Loucy (cell line): Measurements from ENCODE around the gene PPFIBP2.

Experiments
- H2AFZ ChIP-seq: fragments of 200-600 bp; sonication (generic); 2 replicates; pipeline ENCODE4 v1.6.0; 2016; ENCODE audit warnings: antibody characterized with exemption, mild to moderate bottlenecking, low read length, moderate library complexity
- H3F3A ChIP-seq: fragments of 200-600 bp; 2 replicates; pipeline ENCODE4 v1.6.0; 2016; ENCODE audit warnings: antibody characterized with exemption, low read depth, mild to moderate bottlenecking
- H3K27me3 ChIP-seq: fragments of 200-600 bp; sonication (generic); 2 replicates; pipeline ENCODE4 v1.6.1; 2014; ENCODE audit warnings: low read length, mild to moderate bottlenecking; ENCODE audit not compliant: insufficient read depth, poor library complexity, severe bottlenecking
- H3K36me3 ChIP-seq: fragments of 200-600 bp; sonication (generic); 2 replicates; pipeline ENCODE4 v1.6.1; 2016; ENCODE audit warnings: low read length; ENCODE audit not compliant: insufficient read depth
- H3K4me1 ChIP-seq: fragments of 200-600 bp; sonication (generic); 2 replicates; pipeline ENCODE4 v1.5.1; 2014; ENCODE audit warnings: low read length, mild to moderate bottlenecking; ENCODE audit not compliant: insufficient read depth, poor library complexity, severe bottlenecking
- H3K4me2 ChIP-seq: fragments of 200-600 bp; sonication (generic); 2 replicates; pipeline ENCODE4 v1.6.0; 2014; ENCODE audit warnings: antibody characterized with exemption, low read length, low read depth, mild to moderate bottlenecking; ENCODE audit not compliant: poor library complexity, severe bottlenecking
- H3K4me3 ChIP-seq: fragments of 200-600 bp; sonication (generic); 2 replicates; pipeline ENCODE4 v1.5.1; 2014; ENCODE audit warnings: low read length, mild to moderate bottlenecking, mixed read lengths; ENCODE audit not compliant: poor library complexity, severe bottlenecking
- H3K79me2 ChIP-seq: fragments of 200-600 bp; sonication (generic); 2 replicates; pipeline ENCODE4 v1.6.1; 2014; ENCODE audit warnings: low read length; ENCODE audit not compliant: insufficient read depth
- H3K9ac ChIP-seq: fragments of 200-600 bp; sonication (generic); 2 replicates; pipeline ENCODE4 v1.6.0; 2014; ENCODE audit warnings: mild to moderate bottlenecking, low read depth, low read length, moderate library complexity; ENCODE audit not compliant: poor library complexity, severe bottlenecking
- H3K9me2 ChIP-seq: fragments of 200-600 bp; sonication (generic); replicated peaks from 2 replicates; pipeline ENCODE4 v1.6.1; 2016; ENCODE audit warnings: low read depth, low read length, mixed read lengths
- H3K9me3 ChIP-seq: fragments of 200-600 bp; sonication (generic); 2 replicates; pipeline ENCODE4 v1.6.1; 2014; ENCODE audit warnings: mild to moderate bottlenecking, antibody characterized with exemption, low read length, low read depth; ENCODE audit not compliant: insufficient read depth
- H4K20me1 ChIP-seq: fragments of 200-600 bp; sonication (generic); 2 replicates; pipeline ENCODE4 v1.6.0; 2014; ENCODE audit warnings: antibody characterized with exemption, low read length, mild to moderate bottlenecking; ENCODE audit not compliant: insufficient read depth, poor library complexity, severe bottlenecking
- EZH2phosphoT487 ChIP-seq: fragments of 200-600 bp; IDR thresholded peaks from 2 replicates; pipeline ENCODE4 v1.6.1; 2018; ENCODE audit warnings: antibody characterized with exemption, mild to moderate bottlenecking, moderate library complexity, borderline replicate concordance
- TF ChIP-seq, protein P1 (sequence below): fragments of 200-600 bp; sonication (generic); conservative IDR thresholded peaks from 2 replicates; pipeline ENCODE4 v1.5.1; 2014; ENCODE audit warnings: mild to moderate bottlenecking, antibody characterized with exemption, low read length

The PPFIBP2 gene

GRCh38 chr11:7589861-7590260 lies 76.1 kb downstream of the PPFIBP2 start:
- H3K9me3 ChIP-seq, result no peaks in the 10 kb centered on the region
- H3K79me2 ChIP-seq, result no peaks in the 10 kb centered on the region
- no peaks in the 10 kb centered on the region for H3F3A ChIP-seq
- no peak overlapping the region for H2AFZ ChIP-seq
- TF ChIP-seq EZH2phosphoT487, result no peak
- TF ChIP-seq, protein P1, sequence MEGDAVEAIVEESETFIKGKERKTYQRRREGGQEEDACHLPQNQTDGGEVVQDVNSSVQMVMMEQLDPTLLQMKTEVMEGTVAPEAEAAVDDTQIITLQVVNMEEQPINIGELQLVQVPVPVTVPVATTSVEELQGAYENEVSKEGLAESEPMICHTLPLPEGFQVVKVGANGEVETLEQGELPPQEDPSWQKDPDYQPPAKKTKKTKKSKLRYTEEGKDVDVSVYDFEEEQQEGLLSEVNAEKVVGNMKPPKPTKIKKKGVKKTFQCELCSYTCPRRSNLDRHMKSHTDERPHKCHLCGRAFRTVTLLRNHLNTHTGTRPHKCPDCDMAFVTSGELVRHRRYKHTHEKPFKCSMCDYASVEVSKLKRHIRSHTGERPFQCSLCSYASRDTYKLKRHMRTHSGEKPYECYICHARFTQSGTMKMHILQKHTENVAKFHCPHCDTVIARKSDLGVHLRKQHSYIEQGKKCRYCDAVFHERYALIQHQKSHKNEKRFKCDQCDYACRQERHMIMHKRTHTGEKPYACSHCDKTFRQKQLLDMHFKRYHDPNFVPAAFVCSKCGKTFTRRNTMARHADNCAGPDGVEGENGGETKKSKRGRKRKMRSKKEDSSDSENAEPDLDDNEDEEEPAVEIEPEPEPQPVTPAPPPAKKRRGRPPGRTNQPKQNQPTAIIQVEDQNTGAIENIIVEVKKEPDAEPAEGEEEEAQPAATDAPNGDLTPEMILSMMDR, result no peak
- peaks cover 52% of the 10 kb centered on the region for H3K27me3 ChIP-seq
- H3K36me3 ChIP-seq, result no peaks in the 10 kb centered on the region
- H3K4me1 ChIP-seq, result no peaks in the 10 kb centered on the region
- H3K9ac ChIP-seq, result no peak overlapping the region
- no peak overlapping the region for H3K4me3 ChIP-seq
- H3K9me2 ChIP-seq, result no peaks in the 10 kb centered on the region
- H3K4me2 ChIP-seq, result no peak overlapping the region
- no peaks in the 10 kb centered on the region for H4K20me1 ChIP-seq

- Histone ChIP-seq H3K9me3 (no peaks in the 10 kb centered on the region), H2AFZ (no peak overlapping the region), H3K36me3 (no peaks in the 10 kb centered on the region), H3F3A (no peaks in the 10 kb centered on the region), H3K4me1 (no peaks in the 10 kb centered on the region), H3K9me2 (no peaks in the 10 kb centered on the region), H4K20me1 (no peaks in the 10 kb centered on the region), H3K4me2 (no peak overlapping the region), H3K79me2 (no peaks in the 10 kb centered on the region), H3K4me3 (no peak overlapping the region), H3K9ac (no peak overlapping the region), H3K27me3 (peaks cover 45% of the 10 kb centered on the region)
- TF ChIP-seq, protein P1, result no peak
- TF ChIP-seq EZH2phosphoT487, result no peak
Observed at GRCh38 chr11:7590529-7590928, 76.7 kb downstream of the PPFIBP2 start.

GRCh38 chr11:7591107-7591894 lies 77.5 kb downstream of the PPFIBP2 start:
- Histone ChIP-seq H3K4me2 (no peak overlapping the region), H3K79me2 (no peaks in the 10 kb centered on the region), H3K9ac (no peak overlapping the region), H4K20me1 (no peaks in the 10 kb centered on the region), H3K4me3 (no peak overlapping the region), H3K27me3 (peaks cover 37% of the 10 kb centered on the region), H3K9me2 (no peaks in the 10 kb centered on the region), H3K4me1 (no peaks in the 10 kb centered on the region), H3F3A (no peaks in the 10 kb centered on the region), H3K36me3 (no peaks in the 10 kb centered on the region), H2AFZ (no peak overlapping the region), H3K9me3 (no peaks in the 10 kb centered on the region)
- no peak for TF ChIP-seq EZH2phosphoT487
- TF ChIP-seq, protein P1, result no peak
